Astrocyte (in vitro differentiated cells and primary cell): Measurements from ENCODE around the gene PAX5. TPM values are rescaled to one million over a fixed set of nuclear protein-coding genes. Genes with fewer than 3 reads are reported as not detected.

Experiments used
- DNase-seq: peaks from one replicate; pipeline ENCODE4 v3.0.0-alpha.2; 2010; ENCODE audit warnings: low read depth
- FAIRE-seq: peaks from 2 replicates; lab custom pipeline; 2011; peaks lifted over from hg19 to GRCh38; lab: Jason Lieb, UNC
- H2AFZ ChIP-seq: 2 replicates; pipeline ENCODE4 v1.6.0; 2012; ENCODE audit warnings: low read depth, low read length, inconsistent platforms
- H3K27ac ChIP-seq: 2 replicates; pipeline ENCODE4 v1.5.1; 2011; ENCODE audit warnings: low read depth, low read length, inconsistent platforms
- H3K27me3 ChIP-seq: 2 replicates; pipeline ENCODE4 v1.6.0; 2011; ENCODE audit warnings: low read length, inconsistent platforms; ENCODE audit not compliant: insufficient read depth
- H3K36me3 ChIP-seq: 2 replicates; pipeline ENCODE4 v1.5.1; 2011; ENCODE audit warnings: low read length, inconsistent platforms; ENCODE audit not compliant: insufficient read depth
- H3K4me1 ChIP-seq: 2 replicates; pipeline ENCODE4 v1.5.1; 2011; ENCODE audit warnings: low read length, inconsistent platforms; ENCODE audit not compliant: insufficient read depth
- H3K4me2 ChIP-seq: 2 replicates; pipeline ENCODE4 v1.6.0; 2012; ENCODE audit warnings: low read length, inconsistent platforms
- H3K4me3 ChIP-seq: 2 replicates; pipeline ENCODE4 v1.5.1; 2011; ENCODE audit warnings: low read depth, mild to moderate bottlenecking, low read length, inconsistent platforms; ENCODE audit not compliant: insufficient read depth
- H3K79me2 ChIP-seq: 2 replicates; pipeline ENCODE4 v1.6.0; 2012; ENCODE audit warnings: mild to moderate bottlenecking, low read length, inconsistent platforms; ENCODE audit not compliant: insufficient read depth
- H3K9ac ChIP-seq: 2 replicates; pipeline ENCODE4 v1.6.0; 2012; ENCODE audit warnings: mild to moderate bottlenecking, low read length, inconsistent platforms
- H3K9me3 ChIP-seq: 2 replicates; pipeline ENCODE4 v1.5.1; 2012; ENCODE audit warnings: low read depth, mild to moderate bottlenecking, low read length, inconsistent platforms; ENCODE audit not compliant: insufficient read depth
- H4K20me1 ChIP-seq: 2 replicates; pipeline ENCODE4 v1.6.0; 2012; ENCODE audit warnings: low read length, inconsistent platforms; ENCODE audit not compliant: insufficient read depth
- H3K27ac Mint-ChIP-seq: one replicate; pipeline ENCODE4 v1.8.0; 2021; ENCODE audit warnings: mild to moderate bottlenecking, mixed read lengths; ENCODE audit not compliant: unreplicated experiment
- H3K27me3 Mint-ChIP-seq: one replicate; pipeline ENCODE4 v1.8.0; 2021; ENCODE audit warnings: low read depth, mixed read lengths; ENCODE audit not compliant: unreplicated experiment
- H3K36me3 Mint-ChIP-seq: one replicate; pipeline ENCODE4 v1.8.0; 2021; ENCODE audit warnings: low read depth, mixed read lengths; ENCODE audit not compliant: unreplicated experiment
- H3K4me1 Mint-ChIP-seq: one replicate; pipeline ENCODE4 v1.8.0; 2021; ENCODE audit warnings: low read depth, mixed read lengths; ENCODE audit not compliant: unreplicated experiment
- H3K4me3 Mint-ChIP-seq: one replicate; pipeline ENCODE4 v1.8.0; 2021; ENCODE audit warnings: mild to moderate bottlenecking, moderate library complexity, mixed read lengths; ENCODE audit not compliant: unreplicated experiment
- H3K9me3 Mint-ChIP-seq: one replicate; pipeline ENCODE4 v1.8.0; 2021; ENCODE audit warnings: mild to moderate bottlenecking, mixed read lengths; ENCODE audit not compliant: unreplicated experiment
- EZH2 ChIP-seq: IDR thresholded peaks from 2 replicates; pipeline ENCODE4 v1.6.1; 2012; ENCODE audit warnings: mild to moderate bottlenecking, low read length, inconsistent platforms; ENCODE audit not compliant: insufficient read depth
- total RNA-seq: library from RNA; stranded (reverse); gene quantifications from 2 replicates; pipeline ENCODE4 v1.2.1, GENCODE V29; 2021
- TF ChIP-seq, protein P1 (sequence below): IDR thresholded peaks from 2 replicates; pipeline ENCODE4 v1.5.1; 2011; ENCODE audit warnings: low read depth, mild to moderate bottlenecking, inconsistent platforms, low read length, moderate library complexity; ENCODE audit not compliant: insufficient read depth

PAX5 gene
- total RNA-seq, 1 donor from 2014 or later = not detected

DNA sequence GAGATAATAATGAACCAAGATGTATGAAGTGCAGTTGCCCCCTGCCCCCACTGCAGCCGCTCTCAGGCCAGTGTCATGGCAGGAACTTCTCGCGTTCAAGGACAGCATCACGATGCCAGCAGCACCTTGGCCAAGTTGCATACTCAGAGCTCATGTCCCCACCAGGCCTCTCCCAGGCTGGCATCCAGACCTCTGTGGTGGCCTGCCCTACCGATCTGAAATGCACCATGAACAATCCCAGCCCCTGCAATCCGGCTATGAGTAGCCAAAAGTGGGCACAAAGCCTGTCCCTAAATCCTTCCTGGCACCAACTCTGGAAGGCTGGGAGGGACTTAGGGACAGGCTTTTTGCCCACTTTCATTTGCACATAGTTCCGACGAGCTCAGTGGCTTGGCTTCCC is 140.9 kb downstream of the PAX5 start:
- TF ChIP-seq EZH2 = no peak
- TF ChIP-seq, protein P1, sequence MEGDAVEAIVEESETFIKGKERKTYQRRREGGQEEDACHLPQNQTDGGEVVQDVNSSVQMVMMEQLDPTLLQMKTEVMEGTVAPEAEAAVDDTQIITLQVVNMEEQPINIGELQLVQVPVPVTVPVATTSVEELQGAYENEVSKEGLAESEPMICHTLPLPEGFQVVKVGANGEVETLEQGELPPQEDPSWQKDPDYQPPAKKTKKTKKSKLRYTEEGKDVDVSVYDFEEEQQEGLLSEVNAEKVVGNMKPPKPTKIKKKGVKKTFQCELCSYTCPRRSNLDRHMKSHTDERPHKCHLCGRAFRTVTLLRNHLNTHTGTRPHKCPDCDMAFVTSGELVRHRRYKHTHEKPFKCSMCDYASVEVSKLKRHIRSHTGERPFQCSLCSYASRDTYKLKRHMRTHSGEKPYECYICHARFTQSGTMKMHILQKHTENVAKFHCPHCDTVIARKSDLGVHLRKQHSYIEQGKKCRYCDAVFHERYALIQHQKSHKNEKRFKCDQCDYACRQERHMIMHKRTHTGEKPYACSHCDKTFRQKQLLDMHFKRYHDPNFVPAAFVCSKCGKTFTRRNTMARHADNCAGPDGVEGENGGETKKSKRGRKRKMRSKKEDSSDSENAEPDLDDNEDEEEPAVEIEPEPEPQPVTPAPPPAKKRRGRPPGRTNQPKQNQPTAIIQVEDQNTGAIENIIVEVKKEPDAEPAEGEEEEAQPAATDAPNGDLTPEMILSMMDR = no peak
- no peak overlapping the region for H3K27ac Mint-ChIP-seq
- FAIRE-seq = no peak

DNA sequence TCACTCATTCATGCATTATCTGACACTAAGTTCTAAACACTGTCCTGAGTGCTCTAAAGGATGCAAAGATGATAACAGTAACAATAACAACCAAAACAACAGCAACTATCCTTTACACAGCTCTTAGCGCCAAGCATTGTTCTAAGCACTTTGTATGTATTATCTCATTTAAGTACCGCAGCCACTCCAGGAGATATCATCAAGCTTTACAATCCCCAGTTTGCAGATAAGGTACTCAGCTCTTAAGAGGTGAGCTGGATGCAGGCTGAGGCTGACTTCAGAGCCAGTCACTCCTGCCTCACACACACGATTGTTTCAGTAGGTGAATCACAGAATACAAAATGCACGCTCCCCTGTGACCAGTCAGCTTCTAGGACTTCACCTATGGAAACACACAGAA is 141.8 kb downstream of the PAX5 start:
- no peaks in the 10 kb centered on the region for H3K4me1 ChIP-seq
- peaks cover 3% of the 10 kb centered on the region for H3K9me3 Mint-ChIP-seq
- no peak overlapping the region for H3K9ac ChIP-seq
- peaks cover 3% of the 10 kb centered on the region for H3K4me1 Mint-ChIP-seq
- no peak overlapping the region for H3K4me2 ChIP-seq
- no peaks in the 10 kb centered on the region for H3K9me3 ChIP-seq
- no peak overlapping the region for H2AFZ ChIP-seq
- TF ChIP-seq, protein P1 = no peak
- TF ChIP-seq EZH2 = no peak
- no peaks in the 10 kb centered on the region for H4K20me1 ChIP-seq
- H3K27ac ChIP-seq = no peak overlapping the region
- no peaks in the 10 kb centered on the region for H3K79me2 ChIP-seq
- peaks cover 67% of the 10 kb centered on the region for H3K27me3 ChIP-seq
- FAIRE-seq = no peak
- no peaks in the 10 kb centered on the region for H3K36me3 ChIP-seq
- no peak overlapping the region for H3K4me3 ChIP-seq
- no peak overlapping the region for H3K4me3 Mint-ChIP-seq
- H3K36me3 Mint-ChIP-seq = no peaks in the 10 kb centered on the region
- DNase-seq = no peak
- peaks cover 94% of the 10 kb centered on the region for H3K27me3 Mint-ChIP-seq
- H3K27ac Mint-ChIP-seq = no peak overlapping the region

More for the DNA sequence above, 140.9 kb downstream of the PAX5 start:
- Histone ChIP-seq H3K36me3 (no peaks in the 10 kb centered on the region), H2AFZ (no peak overlapping the region), H3K79me2 (no peaks in the 10 kb centered on the region), H3K4me3 (no peak overlapping the region), H4K20me1 (no peaks in the 10 kb centered on the region), H3K9me3 (no peaks in the 10 kb centered on the region), H3K4me2 (no peak overlapping the region), H3K4me1 (no peaks in the 10 kb centered on the region), H3K27ac (no peak overlapping the region), H3K27me3 (peaks cover 69% of the 10 kb centered on the region), H3K9ac (no peak overlapping the region)
- H3K4me3 Mint-ChIP-seq = no peak overlapping the region
- H3K27me3 Mint-ChIP-seq = peaks cover 95% of the 10 kb centered on the region
- H3K4me1 Mint-ChIP-seq = peaks cover 3% of the 10 kb centered on the region
- no peak for DNase-seq
- peaks cover 3% of the 10 kb centered on the region for H3K9me3 Mint-ChIP-seq
- no peaks in the 10 kb centered on the region for H3K36me3 Mint-ChIP-seq

DNA sequence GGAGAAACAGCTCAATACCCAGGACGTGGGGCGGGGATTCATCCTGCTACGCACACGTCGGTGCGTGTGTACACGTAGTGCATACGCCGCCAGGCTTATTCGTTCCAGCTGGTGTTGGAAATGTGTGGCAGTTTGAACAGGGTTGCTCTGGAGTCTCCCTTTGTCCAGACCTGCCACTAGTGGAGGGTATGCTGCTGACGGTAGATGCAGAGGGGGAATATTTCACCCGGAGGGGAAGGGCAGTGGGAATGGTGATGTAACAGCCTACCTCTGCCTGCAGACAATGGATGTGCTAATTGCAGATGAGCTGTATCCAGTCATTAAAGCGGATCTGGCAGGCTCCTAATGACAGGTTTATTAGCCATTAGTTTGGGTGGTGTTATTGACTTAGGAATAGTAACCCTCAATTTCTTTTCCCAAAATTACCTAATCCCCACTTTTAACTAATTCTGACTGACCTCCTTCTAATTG is 142.7 kb downstream of the PAX5 start:
- no peak for TF ChIP-seq EZH2
- TF ChIP-seq, protein P1 = no peak
- Histone ChIP-seq H3K36me3 (no peaks in the 10 kb centered on the region), H3K27me3 (peaks cover 70% of the 10 kb centered on the region), H2AFZ (no peak overlapping the region), H3K4me2 (no peak overlapping the region), H3K4me1 (no peaks in the 10 kb centered on the region), H3K27ac (no peak overlapping the region), H4K20me1 (no peaks in the 10 kb centered on the region), H3K9me3 (no peaks in the 10 kb centered on the region), H3K79me2 (no peaks in the 10 kb centered on the region), H3K9ac (no peak overlapping the region), H3K4me3 (no peak overlapping the region)
- peaks cover 92% of the 10 kb centered on the region for H3K27me3 Mint-ChIP-seq
- DNase-seq (no peak), FAIRE-seq (no peak)
- H3K36me3 Mint-ChIP-seq = no peaks in the 10 kb centered on the region
- H3K27ac Mint-ChIP-seq = no peak overlapping the region
- peaks cover 3% of the 10 kb centered on the region for H3K4me1 Mint-ChIP-seq
- no peak overlapping the region for H3K4me3 Mint-ChIP-seq
- peaks cover 3% of the 10 kb centered on the region for H3K9me3 Mint-ChIP-seq
